Adrenal gland (tissue), 12 donors: Measurements from ENCODE around the gene MALL. TPM values are rescaled to one million over a fixed set of nuclear protein-coding genes. Genes with fewer than 3 reads are reported as not detected.
"Not testable (repeated sequence)": the region's sequence is repeated elsewhere in the genome, so short reads cannot be mapped to it uniquely, and the experiment has no call there.

Experiments
- DNase-seq, 7 donors: peaks; one replicate each; pipeline ENCODE4 v3.0.0-alpha.2; 2019 to 2020
- H3K27ac ChIP-seq, 5 donors: fragments of 200-600 bp; sonication (generic) in 4 of 5; 1 replicate in 3 of 5; 2 replicates in 2 of 5; pipeline versions ENCODE4 v1.5.1 to v1.8.0; 2016 to 2020; ENCODE audit warnings: mild to moderate bottlenecking in 1 of 5
- H3K27me3 ChIP-seq: fragments of 200-600 bp; 2 replicates; pipeline ENCODE4 v1.8.0; 2021
- H3K36me3 ChIP-seq, 2 donors: fragments of 200-600 bp; replicated peaks in 1 of 2; 1 replicate in 1 of 2; 2 replicates in 1 of 2; pipeline versions ENCODE4 v1.5.1 to v1.8.0; 2018 to 2022
- H3K4me1 ChIP-seq, 2 donors: fragments of 200-600 bp; replicated peaks in 1 of 2; 1 replicate in 1 of 2; 2 replicates in 1 of 2; pipeline versions ENCODE4 v1.5.1 to v1.8.0; 2018 to 2021
- H3K4me3 ChIP-seq, 4 donors: fragments of 200-600 bp; sonication (generic) in 3 of 4; one replicate each; pipeline ENCODE4 v1.5.1; 2016 to 2018
- H3K9me3 ChIP-seq, 3 donors: fragments of 200-600 bp; sonication (generic) in 1 of 3; replicated peaks in 1 of 3; 1 replicate in 2 of 3; 2 replicates in 1 of 3; pipeline versions ENCODE4 v1.5.1 to v1.8.0; 2016 to 2021
- CTCF ChIP-seq, 6 experiments: fragments of 450-650 bp in 4 of 6; fragments of 200-600 bp in 2 of 6; sonication (generic) in 1 of 6; IDR thresholded peaks; 1 replicate in 5 of 6; 2 replicates in 1 of 6; pipeline versions ENCODE4 v1.5.1 to v1.8.0; 2016 to 2021; ENCODE audit warnings: antibody characterized with exemption in 6 of 6, mild to moderate bottlenecking in 2 of 6, moderate library complexity in 1 of 6
- POLR2A ChIP-seq, 2 donors: fragments of 450-650 bp; IDR thresholded peaks; one replicate each; pipeline ENCODE4 v1.6.1; 2017; ENCODE audit warnings: antibody characterized with exemption in 2 of 2, mild to moderate bottlenecking in 2 of 2, moderate library complexity in 1 of 2
- WGBS, 4 donors: extraction: QIAGEN DNeasy Blood & Tissue Kit in 2 of 4; methylation state at CpG; one replicate each; pipeline versions ENCODE4 v1.1.5 to v1.1.7; 2013 to 2017; 5-methylcytosine and 5-hydroxymethylcytosine counted together
- intact Hi-C, 2 donors: fragments of 100-400 bp; cut with DNase I; formaldehyde crosslinking; loops; one replicate each; pipeline versions ENCODE4 v1.14.1 to v1.15.0; 2022 to 2023
- polyA plus RNA-seq, 3 donors: library from polyadenylated mRNA; stranded (reverse); fragments of 200-250 nt in 2 of 3; fragments of 350-450 nt in 1 of 3; fragmentation: Illumina TruSeq in 1 of 3; extraction: RNeasy Lipid Tissue Mini Kit (QIAGEN cat#74804) in 1 of 3; gene quantifications; one replicate each; pipeline ENCODE4 v1.2.3, GENCODE V29; 2013 to 2014
- total RNA-seq, 9 donors: library from RNA; depleted of rRNA in 4 of 9; stranded (reverse); fragments of >200 nt in 4 of 9; fragments of 120-200 nt in 1 of 9; fragmentation: NEBNext Ultra II Directional in 1 of 9; extraction: Animal tissue kit (Norgen Biotek cat#: 25700) in 1 of 9; gene quantifications; one replicate each; pipeline versions ENCODE4 v1.1.0 to v1.2.4, GENCODE V29; 2013 to 2023
- donor health status: healthy with polysubstance abuse.
- donor health status: Bipolar disorder and iron deficiency.
- donor health status: DM: yes; HTN: yes; CAD: no.
- donor health status: DM: no; HTN: no; CAD: no.
- donor health status: DM: no; HTN: no; CAD: no.
- donor health status: DM: yes; HTN: yes; CAD: no.

Gene MALL
- total and polyA plus RNA-seq, 12 donors: 0.94 to 10.1 (median 4.8) TPM

GRCh38 chr2:110101901-110102803 is 13.5 kb downstream of the MALL start:
- WGBS, 4 donors: 11 to 67% (median 52%) methylated on average over 4 to 9 of the region's 9 CpGs
- Histone ChIP-seq H3K27ac (peak overlapping the region; percentile 60 to 96 (median 82)), H3K4me3 (no peak overlapping the region), H3K36me3 (no peaks in the 10 kb centered on the region), H3K27me3 (no peaks in the 10 kb centered on the region), H3K9me3 (no peaks in the 10 kb centered on the region), H3K4me1 (peaks cover 6 to 16% of the 10 kb centered on the region in 2 donors)
- TF ChIP-seq CTCF (IDR thresholded peaks at IDR 0.05) (no peak), POLR2A (IDR thresholded peaks at IDR 0.05) (no peak)
- DNase-seq: peak in 2 of 7 donors; percentile 47 to 49
- intact Hi-C loops: no loop called here

- Histone ChIP-seq H3K36me3 (no peaks in the 10 kb centered on the region), H3K27me3 (no peaks in the 10 kb centered on the region), H3K4me3 (no peak overlapping the region), H3K27ac (peak overlapping the region; percentile 60 to 96 (median 82)), H3K9me3 (no peaks in the 10 kb centered on the region), H3K4me1 (peaks cover 6 to 16% of the 10 kb centered on the region in 2 donors)
- TF ChIP-seq CTCF (IDR thresholded peaks at IDR 0.05): no peak
- peak in 1 of 2 donors; percentile 51 for TF ChIP-seq POLR2A (IDR thresholded peaks at IDR 0.05)
- 1 to 10% (median 5%) methylated on average over 5 to 11 of the region's 11 CpGs for WGBS, 4 donors
- peak; percentile 92 to 100 (median 97) for DNase-seq
- intact Hi-C loops: no loop called here
Observed at GRCh38 chr2:110101280-110101844, 14.3 kb downstream of the MALL start.

GRCh38 chr2:110100880-110101279 is 14.7 kb downstream of the MALL start:
- H3K9me3 ChIP-seq, intact Hi-C loops, H3K36me3 ChIP-seq, H3K27me3 ChIP-seq, DNase-seq, H3K4me3 ChIP-seq: not testable (repeated sequence)
- H3K4me1 ChIP-seq: peaks cover 6 to 16% of the 10 kb centered on the region in 2 donors
- WGBS, 4 donors: 67 to 83% (median 70%) methylated on average over 2 to 4 of the region's 4 CpGs
- peak overlapping the region; percentile 39 to 96 (median 82) for H3K27ac ChIP-seq

- DNase-seq: peak in 3 of 7 donors; percentile 17 to 54 (median 40)
- H3K9me3 ChIP-seq: no peaks in the 10 kb centered on the region
- H3K27ac ChIP-seq: peak overlapping the region in 4 of 5 donors; percentile 57 to 96 (median 84)
- no peak overlapping the region for H3K4me3 ChIP-seq
- intact Hi-C loops: no loop called here
- no peaks in the 10 kb centered on the region for H3K36me3 ChIP-seq
- WGBS, 4 donors: 64 to 79% (median 69%) methylated on average over 4 to 8 of the region's 8 CpGs
- H3K4me1 ChIP-seq: peaks cover 6 to 16% of the 10 kb centered on the region in 2 donors
- H3K27me3 ChIP-seq: no peaks in the 10 kb centered on the region
- TF ChIP-seq CTCF (IDR thresholded peaks at IDR 0.05) (no peak), POLR2A (IDR thresholded peaks at IDR 0.05) (no peak)
Observed at GRCh38 chr2:110100480-110100879, 15.1 kb downstream of the MALL start.
